Neural progenitor cell (in vitro differentiated cells): ENCODE results near the gene DGKE.

Experiments used
- CTCF ChIP-seq: fragments of 200-600 bp; sonication (generic); IDR thresholded peaks from 2 replicates; pipeline ENCODE4 v1.5.1; 2017; ENCODE audit warnings: antibody characterized with exemption, mild to moderate bottlenecking
- EZH2 ChIP-seq: fragments of 200-600 bp; sonication (generic); IDR thresholded peaks from 2 replicates; pipeline ENCODE4 v1.6.1; 2017; ENCODE audit warnings: antibody characterized with exemption, mild to moderate bottlenecking, moderate library complexity
- EZH2phosphoT487 ChIP-seq: fragments of 200-600 bp; sonication (generic); IDR thresholded peaks from 2 replicates; pipeline ENCODE4 v1.6.1; 2017; ENCODE audit warnings: antibody characterized with exemption

GRCh38 chr17:56833057-56833808 lies 718 bp upstream of the DGKE start:
- TF ChIP-seq CTCF (no peak), EZH2phosphoT487 (peak; percentile 29), EZH2 (no peak)
